ENCODE data around the gene PCDHA10.

GRCh38 chr5:140877262-140877581 is 21.5 kb downstream of the PCDHA10 start:
- TF ChIP-seq CTCF (IDR thresholded peaks at IDR 0.05) (no peak), POLR2A (IDR thresholded peaks at IDR 0.05) (no peak)
